Keratinocyte (primary cell): ENCODE results near the gene NTSR1. TPM values are rescaled to one million over a fixed set of nuclear protein-coding genes. Genes with fewer than 3 reads are reported as not detected.

Experiments used
- DNase-seq: peaks from one replicate; pipeline ENCODE4 v3.0.0-alpha.2; 2011; ENCODE audit warnings: low read depth, missing footprints, low spot score
- FAIRE-seq: peaks from 2 replicates; lab custom pipeline; 2011; peaks lifted over from hg19 to GRCh38; lab: Jason Lieb, UNC
- H2AFZ ChIP-seq: 2 replicates; pipeline ENCODE4 v1.6.0; 2012; ENCODE audit warnings: low read length, control low read depth, inconsistent platforms; ENCODE audit not compliant: control insufficient read depth
- H3K27ac ChIP-seq: 2 replicates; pipeline ENCODE4 v1.5.1; 2011; ENCODE audit warnings: low read length; ENCODE audit not compliant: control insufficient read depth, insufficient read depth
- H3K27me3 ChIP-seq: 3 replicates; pipeline ENCODE4 v1.6.0; 2011; ENCODE audit warnings: low read length; ENCODE audit not compliant: control insufficient read depth, insufficient read depth; ENCODE audit errors: extremely low read depth
- H3K36me3 ChIP-seq, 2 experiments: 2 replicates in 1 of 2; 3 replicates in 1 of 2; pipeline ENCODE4 v1.5.1; 2011; ENCODE audit warnings: low read length in 2 of 2, mild to moderate bottlenecking in 1 of 2; ENCODE audit not compliant: control insufficient read depth in 2 of 2, insufficient read depth in 2 of 2; ENCODE audit errors: extremely low read depth in 1 of 2
- H3K4me1 ChIP-seq: 3 replicates; pipeline ENCODE4 v1.5.1; 2011; ENCODE audit warnings: low read length; ENCODE audit not compliant: control insufficient read depth, insufficient read depth; ENCODE audit errors: extremely low read depth
- H3K4me2 ChIP-seq: 3 replicates; pipeline ENCODE4 v1.6.0; 2011; ENCODE audit warnings: low read depth, low read length; ENCODE audit not compliant: control insufficient read depth, insufficient read depth; ENCODE audit errors: extremely low read depth
- H3K4me3 ChIP-seq, 3 experiments: fragments of 200-600 bp in 1 of 3; sonication (generic) in 1 of 3; 2 replicates in 2 of 3; 3 replicates in 1 of 3; pipeline ENCODE4 v1.5.1; 2011 to 2016; ENCODE audit warnings: low read length in 3 of 3, mild to moderate bottlenecking in 3 of 3, control low read depth in 2 of 3, inconsistent platforms in 1 of 3, low read depth in 1 of 3, mixed read lengths in 1 of 3, mixed run types in 1 of 3, moderate library complexity in 1 of 3; ENCODE audit not compliant: control insufficient read depth in 2 of 3, insufficient read depth in 2 of 3; ENCODE audit errors: extremely low read depth in 1 of 3
- H3K79me2 ChIP-seq: 2 replicates; pipeline ENCODE4 v1.6.0; 2012; ENCODE audit warnings: low read length; ENCODE audit not compliant: control insufficient read depth, insufficient read depth
- H3K9ac ChIP-seq: 3 replicates; pipeline ENCODE4 v1.6.0; 2011; ENCODE audit warnings: low read length; ENCODE audit not compliant: control insufficient read depth, insufficient read depth; ENCODE audit errors: extremely low read depth
- H3K9me1 ChIP-seq: 3 replicates; pipeline ENCODE4 v1.6.0; 2011; ENCODE audit warnings: low read length; ENCODE audit not compliant: control insufficient read depth, insufficient read depth; ENCODE audit errors: extremely low read depth
- H3K9me3 ChIP-seq: 2 replicates; pipeline ENCODE4 v1.5.1; 2012; ENCODE audit warnings: low read depth, low read length; ENCODE audit not compliant: control insufficient read depth
- H4K20me1 ChIP-seq: 3 replicates; pipeline ENCODE4 v1.6.0; 2011; ENCODE audit warnings: low read length; ENCODE audit not compliant: control insufficient read depth, insufficient read depth; ENCODE audit errors: extremely low read depth
- CTCF ChIP-seq, 3 experiments: IDR thresholded peaks in 1 of 3; conservative IDR thresholded peaks in 1 of 3; optimal IDR thresholded peaks in 1 of 3; 2 replicates in 2 of 3; 3 replicates in 1 of 3; pipeline versions ENCODE3 to v1.5.1; 2011; ENCODE audit warnings: low read length in 3 of 3, mild to moderate bottlenecking in 3 of 3, moderate library complexity in 2 of 3, control low read depth in 1 of 3, inconsistent platforms in 1 of 3; ENCODE audit not compliant: insufficient read depth in 2 of 3; ENCODE audit errors: extremely low read depth in 1 of 3
- EZH2 ChIP-seq: IDR thresholded peaks from one replicate; pipeline ENCODE4 v1.6.1; 2012; ENCODE audit warnings: inconsistent platforms, mild to moderate bottlenecking, low read length, moderate library complexity
- dilution Hi-C: fragments of 300-500 bp; cut with MboI; formaldehyde crosslinking; loops from one replicate; pipeline ENCODE4 v1.7.0; 2020; ENCODE audit warnings: low sequenced_read_pairs; ENCODE audit not compliant: extremely low pct_ligation_motif_present
- polyA plus RNA-seq, 5 experiments: library from polyadenylated mRNA; depleted of rRNA in 3 of 5; stranded (reverse) in 3 of 5; stranded (forward) in 1 of 5; unstranded in 1 of 5; fragments of >200 nt; gene quantifications; 1 replicate in 1 of 5; 2 replicates in 3 of 5; 3 replicates in 1 of 5; pipeline versions ENCODE4 v1.2.1 to v1.2.3, GENCODE V29; 2011 to 2012; ENCODE audit warnings: missing spikeins in 2 of 5, low read depth in 1 of 5, low replicate concordance in 1 of 5

NTSR1 gene
- polyA plus RNA-seq, 1 donor (not counting 4 experiments of a cell fraction or from before 2014, with no cell fraction given) = 0.55 TPM

- Histone ChIP-seq H3K27ac (no peak overlapping the region), H2AFZ (no peak overlapping the region), H3K27me3 (peaks cover 14% of the 10 kb centered on the region), H3K4me3 (no peak overlapping the region), H3K9me1 (no peaks in the 10 kb centered on the region), H3K9ac (no peak overlapping the region), H4K20me1 (no peaks in the 10 kb centered on the region), H3K79me2 (no peaks in the 10 kb centered on the region), H3K9me3 (no peaks in the 10 kb centered on the region), H3K36me3 (no peaks in the 10 kb centered on the region), H3K4me1 (peaks cover 29% of the 10 kb centered on the region), H3K4me2 (no peak overlapping the region)
- DNase-seq (no peak), FAIRE-seq (no peak)
- TF ChIP-seq EZH2 (no peak), CTCF (optimal IDR thresholded peaks at IDR 0.05 in 1 of 3, IDR thresholded peaks at IDR 0.05 in 1 of 3, conservative IDR thresholded peaks at IDR 0.05 in 1 of 3; ENCODE audit: extremely low read depth in 1 of 3, insufficient read depth in 2 of 3, low read length in 3 of 3) (no peak)
- dilution Hi-C loops = no loop called here
Observed at GRCh38 chr20:62734326-62734725, 25.7 kb downstream of the NTSR1 start.

GRCh38 chr20:62734881-62735280 lies 26.2 kb downstream of the NTSR1 start:
- no peak overlapping the region for H3K9ac ChIP-seq
- H3K79me2 ChIP-seq = no peaks in the 10 kb centered on the region
- no peak for FAIRE-seq
- no peaks in the 10 kb centered on the region for H3K9me3 ChIP-seq
- no peaks in the 10 kb centered on the region for H3K36me3 ChIP-seq
- TF ChIP-seq EZH2 (no peak), CTCF (optimal IDR thresholded peaks at IDR 0.05 in 1 of 3, IDR thresholded peaks at IDR 0.05 in 1 of 3, conservative IDR thresholded peaks at IDR 0.05 in 1 of 3; ENCODE audit: extremely low read depth in 1 of 3, insufficient read depth in 2 of 3, low read length in 3 of 3) (no peak)
- no peak overlapping the region for H2AFZ ChIP-seq
- DNase-seq = no peak
- H3K9me1 ChIP-seq = no peaks in the 10 kb centered on the region
- H3K4me1 ChIP-seq = peaks cover 35% of the 10 kb centered on the region
- H4K20me1 ChIP-seq = no peaks in the 10 kb centered on the region
- peak overlapping the region; percentile 9 for H3K4me2 ChIP-seq
- H3K27ac ChIP-seq = no peak overlapping the region
- dilution Hi-C loops = no loop called here
- H3K4me3 ChIP-seq = no peak overlapping the region
- H3K27me3 ChIP-seq = peaks cover 14% of the 10 kb centered on the region
